Measurements from ENCODE around the gene ANK3.

GRCh38 chr10:60426425-60426824, 36.8 kb upstream of the ANK3 start:
- TF ChIP-seq, protein P1, sequence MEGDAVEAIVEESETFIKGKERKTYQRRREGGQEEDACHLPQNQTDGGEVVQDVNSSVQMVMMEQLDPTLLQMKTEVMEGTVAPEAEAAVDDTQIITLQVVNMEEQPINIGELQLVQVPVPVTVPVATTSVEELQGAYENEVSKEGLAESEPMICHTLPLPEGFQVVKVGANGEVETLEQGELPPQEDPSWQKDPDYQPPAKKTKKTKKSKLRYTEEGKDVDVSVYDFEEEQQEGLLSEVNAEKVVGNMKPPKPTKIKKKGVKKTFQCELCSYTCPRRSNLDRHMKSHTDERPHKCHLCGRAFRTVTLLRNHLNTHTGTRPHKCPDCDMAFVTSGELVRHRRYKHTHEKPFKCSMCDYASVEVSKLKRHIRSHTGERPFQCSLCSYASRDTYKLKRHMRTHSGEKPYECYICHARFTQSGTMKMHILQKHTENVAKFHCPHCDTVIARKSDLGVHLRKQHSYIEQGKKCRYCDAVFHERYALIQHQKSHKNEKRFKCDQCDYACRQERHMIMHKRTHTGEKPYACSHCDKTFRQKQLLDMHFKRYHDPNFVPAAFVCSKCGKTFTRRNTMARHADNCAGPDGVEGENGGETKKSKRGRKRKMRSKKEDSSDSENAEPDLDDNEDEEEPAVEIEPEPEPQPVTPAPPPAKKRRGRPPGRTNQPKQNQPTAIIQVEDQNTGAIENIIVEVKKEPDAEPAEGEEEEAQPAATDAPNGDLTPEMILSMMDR (optimal IDR thresholded peaks at IDR 0.05 in 1 of 3, IDR thresholded peaks at IDR 0.05 in 1 of 3, conservative IDR thresholded peaks at IDR 0.05 in 1 of 3; ENCODE audit: extremely low read depth in 1 of 3, insufficient read depth in 2 of 3, low read length in 3 of 3), result no peak
- no peak for TF ChIP-seq EZH2 (IDR thresholded peaks at IDR 0.05; ENCODE audit: low read length)

Measured in keratinocyte (primary cell).